Loucy (cell line): ENCODE results near the gene TBX1.

Source experiments
- H2AFZ ChIP-seq: fragments of 200-600 bp; sonication (generic); 2 replicates; pipeline ENCODE4 v1.6.0; 2016; ENCODE audit warnings: antibody characterized with exemption, mild to moderate bottlenecking, low read length, moderate library complexity
- H3F3A ChIP-seq: fragments of 200-600 bp; 2 replicates; pipeline ENCODE4 v1.6.0; 2016; ENCODE audit warnings: antibody characterized with exemption, low read depth, mild to moderate bottlenecking
- H3K27me3 ChIP-seq: fragments of 200-600 bp; sonication (generic); 2 replicates; pipeline ENCODE4 v1.6.1; 2014; ENCODE audit warnings: low read length, mild to moderate bottlenecking; ENCODE audit not compliant: insufficient read depth, poor library complexity, severe bottlenecking
- H3K36me3 ChIP-seq: fragments of 200-600 bp; sonication (generic); 2 replicates; pipeline ENCODE4 v1.6.1; 2016; ENCODE audit warnings: low read length; ENCODE audit not compliant: insufficient read depth
- H3K4me1 ChIP-seq: fragments of 200-600 bp; sonication (generic); 2 replicates; pipeline ENCODE4 v1.5.1; 2014; ENCODE audit warnings: low read length, mild to moderate bottlenecking; ENCODE audit not compliant: insufficient read depth, poor library complexity, severe bottlenecking
- H3K4me2 ChIP-seq: fragments of 200-600 bp; sonication (generic); 2 replicates; pipeline ENCODE4 v1.6.0; 2014; ENCODE audit warnings: antibody characterized with exemption, low read length, low read depth, mild to moderate bottlenecking; ENCODE audit not compliant: poor library complexity, severe bottlenecking
- H3K4me3 ChIP-seq: fragments of 200-600 bp; sonication (generic); 2 replicates; pipeline ENCODE4 v1.5.1; 2014; ENCODE audit warnings: low read length, mild to moderate bottlenecking, mixed read lengths; ENCODE audit not compliant: poor library complexity, severe bottlenecking
- H3K79me2 ChIP-seq: fragments of 200-600 bp; sonication (generic); 2 replicates; pipeline ENCODE4 v1.6.1; 2014; ENCODE audit warnings: low read length; ENCODE audit not compliant: insufficient read depth
- H3K9ac ChIP-seq: fragments of 200-600 bp; sonication (generic); 2 replicates; pipeline ENCODE4 v1.6.0; 2014; ENCODE audit warnings: mild to moderate bottlenecking, low read depth, low read length, moderate library complexity; ENCODE audit not compliant: poor library complexity, severe bottlenecking
- H3K9me2 ChIP-seq: fragments of 200-600 bp; sonication (generic); replicated peaks from 2 replicates; pipeline ENCODE4 v1.6.1; 2016; ENCODE audit warnings: low read depth, low read length, mixed read lengths
- H3K9me3 ChIP-seq: fragments of 200-600 bp; sonication (generic); 2 replicates; pipeline ENCODE4 v1.6.1; 2014; ENCODE audit warnings: mild to moderate bottlenecking, antibody characterized with exemption, low read length, low read depth; ENCODE audit not compliant: insufficient read depth
- H4K20me1 ChIP-seq: fragments of 200-600 bp; sonication (generic); 2 replicates; pipeline ENCODE4 v1.6.0; 2014; ENCODE audit warnings: antibody characterized with exemption, low read length, mild to moderate bottlenecking; ENCODE audit not compliant: insufficient read depth, poor library complexity, severe bottlenecking
- EZH2phosphoT487 ChIP-seq: fragments of 200-600 bp; IDR thresholded peaks from 2 replicates; pipeline ENCODE4 v1.6.1; 2018; ENCODE audit warnings: antibody characterized with exemption, mild to moderate bottlenecking, moderate library complexity, borderline replicate concordance
- TF ChIP-seq, protein P1 (sequence below): fragments of 200-600 bp; sonication (generic); conservative IDR thresholded peaks from 2 replicates; pipeline ENCODE4 v1.5.1; 2014; ENCODE audit warnings: mild to moderate bottlenecking, antibody characterized with exemption, low read length

Gene TBX1

GRCh38 chr22:19727310-19728150, 33.0 kb upstream of the TBX1 start:
- H3K9me3 ChIP-seq = no peaks in the 10 kb centered on the region
- no peak overlapping the region for H3K4me3 ChIP-seq
- H3K9ac ChIP-seq = no peak overlapping the region
- H2AFZ ChIP-seq = no peak overlapping the region
- no peaks in the 10 kb centered on the region for H3K27me3 ChIP-seq
- H4K20me1 ChIP-seq = no peaks in the 10 kb centered on the region
- H3K4me2 ChIP-seq = no peak overlapping the region
- H3K9me2 ChIP-seq = no peaks in the 10 kb centered on the region
- no peaks in the 10 kb centered on the region for H3F3A ChIP-seq
- no peaks in the 10 kb centered on the region for H3K79me2 ChIP-seq
- H3K36me3 ChIP-seq = no peaks in the 10 kb centered on the region
- no peaks in the 10 kb centered on the region for H3K4me1 ChIP-seq
- TF ChIP-seq, protein P1, sequence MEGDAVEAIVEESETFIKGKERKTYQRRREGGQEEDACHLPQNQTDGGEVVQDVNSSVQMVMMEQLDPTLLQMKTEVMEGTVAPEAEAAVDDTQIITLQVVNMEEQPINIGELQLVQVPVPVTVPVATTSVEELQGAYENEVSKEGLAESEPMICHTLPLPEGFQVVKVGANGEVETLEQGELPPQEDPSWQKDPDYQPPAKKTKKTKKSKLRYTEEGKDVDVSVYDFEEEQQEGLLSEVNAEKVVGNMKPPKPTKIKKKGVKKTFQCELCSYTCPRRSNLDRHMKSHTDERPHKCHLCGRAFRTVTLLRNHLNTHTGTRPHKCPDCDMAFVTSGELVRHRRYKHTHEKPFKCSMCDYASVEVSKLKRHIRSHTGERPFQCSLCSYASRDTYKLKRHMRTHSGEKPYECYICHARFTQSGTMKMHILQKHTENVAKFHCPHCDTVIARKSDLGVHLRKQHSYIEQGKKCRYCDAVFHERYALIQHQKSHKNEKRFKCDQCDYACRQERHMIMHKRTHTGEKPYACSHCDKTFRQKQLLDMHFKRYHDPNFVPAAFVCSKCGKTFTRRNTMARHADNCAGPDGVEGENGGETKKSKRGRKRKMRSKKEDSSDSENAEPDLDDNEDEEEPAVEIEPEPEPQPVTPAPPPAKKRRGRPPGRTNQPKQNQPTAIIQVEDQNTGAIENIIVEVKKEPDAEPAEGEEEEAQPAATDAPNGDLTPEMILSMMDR = no peak
- TF ChIP-seq EZH2phosphoT487 = no peak

DNA sequence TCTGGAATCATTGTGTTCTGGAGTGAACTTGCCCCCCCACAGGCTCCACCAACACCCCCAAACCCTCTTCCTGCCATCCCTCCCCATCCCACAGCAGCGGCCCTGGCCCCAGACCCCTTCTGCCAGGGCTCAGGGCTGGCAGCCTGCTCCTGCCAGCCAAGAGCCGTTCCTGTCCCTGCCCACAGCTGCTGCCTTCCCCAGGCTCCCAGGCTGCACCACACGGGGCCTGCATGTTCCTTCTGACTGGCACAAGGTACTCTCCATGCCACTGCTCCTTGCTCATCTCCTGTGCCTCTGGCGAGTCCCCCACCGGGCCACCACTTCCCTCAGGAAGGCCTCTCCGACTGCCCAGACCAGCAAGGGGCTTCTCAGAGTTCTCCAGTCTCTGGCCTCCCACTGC, 32.3 kb upstream of the TBX1 start:
- Histone ChIP-seq H3K27me3 (no peaks in the 10 kb centered on the region), H3F3A (no peaks in the 10 kb centered on the region)

GRCh38 chr22:19728836-19729235, 31.7 kb upstream of the TBX1 start:
- Histone ChIP-seq H2AFZ (no peak overlapping the region), H3K9me3 (no peaks in the 10 kb centered on the region), H4K20me1 (no peaks in the 10 kb centered on the region), H3K4me3 (no peak overlapping the region), H3K9ac (no peak overlapping the region), H3K9me2 (no peaks in the 10 kb centered on the region), H3F3A (no peaks in the 10 kb centered on the region), H3K36me3 (no peaks in the 10 kb centered on the region), H3K4me1 (no peaks in the 10 kb centered on the region), H3K27me3 (no peaks in the 10 kb centered on the region), H3K79me2 (no peaks in the 10 kb centered on the region), H3K4me2 (no peak overlapping the region)
- TF ChIP-seq, protein P1 = no peak
- TF ChIP-seq EZH2phosphoT487 = no peak

More for the DNA sequence above, 32.3 kb upstream of the TBX1 start:
- H4K20me1 ChIP-seq = no peaks in the 10 kb centered on the region
- TF ChIP-seq EZH2phosphoT487 = no peak
- H3K4me3 ChIP-seq = no peak overlapping the region
- H3K4me2 ChIP-seq = no peak overlapping the region
- H3K9ac ChIP-seq = no peak overlapping the region
- H3K9me3 ChIP-seq = no peaks in the 10 kb centered on the region
- no peak overlapping the region for H2AFZ ChIP-seq
- H3K9me2 ChIP-seq = no peaks in the 10 kb centered on the region
- H3K4me1 ChIP-seq = no peaks in the 10 kb centered on the region
- H3K36me3 ChIP-seq = no peaks in the 10 kb centered on the region
- H3K79me2 ChIP-seq = no peaks in the 10 kb centered on the region

DNA sequence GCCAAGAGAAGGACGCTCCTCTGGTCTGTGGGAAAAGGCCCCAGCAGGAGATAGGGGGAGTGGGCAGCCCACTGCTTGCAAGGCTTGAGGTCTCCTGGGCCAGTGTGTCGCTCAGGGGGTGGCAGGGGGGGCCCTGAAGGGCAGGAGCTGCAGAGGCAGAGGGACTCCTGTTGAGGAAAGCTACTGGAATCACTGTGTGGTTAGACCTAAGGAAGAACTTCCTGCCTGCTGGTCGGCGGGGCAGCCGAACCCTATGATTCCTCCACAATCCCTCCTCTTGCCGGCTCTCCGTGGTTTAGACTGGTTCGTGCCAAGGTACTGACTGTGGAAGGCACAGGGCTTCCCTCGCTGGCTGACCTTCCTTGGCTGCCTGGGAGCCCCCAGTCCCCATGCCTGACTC, 31.1 kb upstream of the TBX1 start:
- Histone ChIP-seq H3K36me3 (no peaks in the 10 kb centered on the region), H3K4me2 (no peak overlapping the region), H3K9me2 (no peaks in the 10 kb centered on the region), H4K20me1 (no peaks in the 10 kb centered on the region), H3K9ac (no peak overlapping the region), H3K79me2 (no peaks in the 10 kb centered on the region), H3K27me3 (no peaks in the 10 kb centered on the region), H3K4me1 (no peaks in the 10 kb centered on the region), H2AFZ (no peak overlapping the region), H3F3A (no peaks in the 10 kb centered on the region), H3K9me3 (no peaks in the 10 kb centered on the region), H3K4me3 (no peak overlapping the region)
- no peak for TF ChIP-seq EZH2phosphoT487
- TF ChIP-seq, protein P1 = no peak
